GM08714 (cell line): ENCODE measurements around the gene ABHD6.
"Not testable (repeated sequence)": the region's sequence is repeated elsewhere in the genome, so short reads cannot be mapped to it uniquely, and the experiment has no call there.

Source experiments
- H3K4me3 ChIP-seq: fragments of 200-500 bp; sonication (Bioruptor generic); 2 replicates; pipeline ENCODE4 v1.5.1; 2014; ENCODE audit warnings: mild to moderate bottlenecking, low read length, inconsistent platforms
- ZNF274 ChIP-seq: IDR thresholded peaks from 2 replicates; pipeline ENCODE4 v1.6.1; 2012; ENCODE audit warnings: mild to moderate bottlenecking, low read depth, low read length

Gene ABHD6

DNA sequence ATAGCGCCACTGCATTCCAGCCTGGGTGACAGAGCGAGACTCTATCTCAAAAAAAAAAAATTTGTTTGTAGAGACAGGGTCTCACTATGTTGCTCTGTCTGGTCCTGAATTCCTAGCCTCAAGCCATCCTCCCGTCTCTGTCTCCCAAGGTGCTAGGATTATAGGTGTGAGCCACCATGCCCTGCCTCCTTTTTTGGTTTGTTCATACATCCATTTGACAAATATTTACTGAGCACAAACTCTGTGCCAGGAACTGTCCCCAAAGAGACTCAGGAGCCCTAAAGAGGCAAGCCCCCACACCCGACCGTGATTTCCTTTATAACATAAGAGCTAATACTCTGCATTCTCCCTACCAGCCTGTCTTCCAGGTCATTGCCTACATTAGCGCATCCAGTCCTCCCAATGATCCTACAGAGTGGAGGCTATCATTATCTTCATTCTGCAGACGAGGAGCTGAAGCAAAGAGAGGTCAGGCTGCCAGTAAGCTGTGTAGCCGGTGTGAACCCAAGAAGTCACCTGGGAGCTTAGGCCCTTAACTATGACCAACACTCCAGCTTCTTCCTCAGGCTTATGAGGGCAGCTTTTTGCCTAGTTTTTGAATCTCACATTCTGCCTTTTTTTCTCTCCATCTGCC lies 88.8 kb downstream of the ABHD6 start:
- no peak overlapping the region for H3K4me3 ChIP-seq
- no peak for TF ChIP-seq ZNF274

DNA sequence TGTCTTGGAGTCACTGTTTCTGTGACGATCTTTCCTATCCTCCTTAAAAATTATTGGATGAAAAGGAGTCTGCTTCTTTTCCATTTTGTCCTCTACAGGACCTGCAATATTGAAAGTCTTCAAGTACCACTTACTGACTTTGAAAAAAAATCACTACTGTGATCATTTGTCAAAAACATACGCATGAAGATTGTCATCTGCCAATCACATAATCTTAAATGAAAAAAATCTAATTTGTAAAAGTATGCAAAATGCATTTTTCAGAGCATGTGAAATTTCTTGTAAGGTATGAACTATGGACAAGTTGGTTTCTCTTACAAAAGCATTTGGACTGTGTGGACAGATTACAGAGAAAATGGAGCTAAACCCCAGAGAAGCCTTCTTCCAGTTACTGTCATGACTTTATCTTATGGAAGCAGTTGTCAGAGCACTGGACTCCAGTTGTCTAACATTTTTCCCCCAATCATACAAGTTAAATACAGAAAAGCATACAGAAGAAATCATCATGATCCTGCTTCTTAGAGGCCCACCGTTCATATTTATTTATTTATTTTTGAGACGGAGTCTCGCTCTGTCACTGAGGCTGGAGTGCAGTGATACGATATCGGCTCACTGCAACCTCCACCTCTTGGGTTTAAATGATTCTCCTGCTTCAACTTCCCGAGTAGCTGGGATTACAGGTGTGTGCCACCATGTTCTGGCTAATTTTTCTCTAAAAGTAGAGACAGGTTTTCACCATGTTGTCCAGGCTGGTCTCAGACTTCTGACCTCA lies 91.7 kb downstream of the ABHD6 start:
- no peak overlapping the region for H3K4me3 ChIP-seq
- TF ChIP-seq ZNF274, result no peak

DNA sequence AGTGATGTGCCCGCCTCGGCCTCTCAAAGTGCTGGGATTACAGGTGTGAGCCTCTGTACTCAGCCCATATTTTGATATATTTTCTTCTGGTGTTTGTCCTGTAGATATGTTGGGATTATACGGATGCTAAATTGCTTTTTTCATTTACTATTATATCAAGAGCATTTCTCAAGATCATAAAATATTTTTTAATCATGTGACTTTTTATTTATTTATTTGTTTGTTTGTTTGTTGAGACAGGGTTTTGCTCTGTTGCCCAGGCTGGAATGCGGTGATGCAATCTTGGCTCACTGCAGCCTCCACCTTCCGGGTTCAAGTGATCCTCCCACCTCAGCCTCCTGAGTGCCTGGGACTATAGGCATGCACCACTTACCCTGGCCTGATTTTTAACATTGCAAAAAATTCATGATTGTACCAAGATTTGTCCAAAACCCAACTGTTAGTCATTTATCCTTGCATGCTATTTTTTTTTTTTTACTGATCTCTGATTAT lies 92.4 kb downstream of the ABHD6 start:
- no peak for TF ChIP-seq ZNF274
- no peak overlapping the region for H3K4me3 ChIP-seq

DNA sequence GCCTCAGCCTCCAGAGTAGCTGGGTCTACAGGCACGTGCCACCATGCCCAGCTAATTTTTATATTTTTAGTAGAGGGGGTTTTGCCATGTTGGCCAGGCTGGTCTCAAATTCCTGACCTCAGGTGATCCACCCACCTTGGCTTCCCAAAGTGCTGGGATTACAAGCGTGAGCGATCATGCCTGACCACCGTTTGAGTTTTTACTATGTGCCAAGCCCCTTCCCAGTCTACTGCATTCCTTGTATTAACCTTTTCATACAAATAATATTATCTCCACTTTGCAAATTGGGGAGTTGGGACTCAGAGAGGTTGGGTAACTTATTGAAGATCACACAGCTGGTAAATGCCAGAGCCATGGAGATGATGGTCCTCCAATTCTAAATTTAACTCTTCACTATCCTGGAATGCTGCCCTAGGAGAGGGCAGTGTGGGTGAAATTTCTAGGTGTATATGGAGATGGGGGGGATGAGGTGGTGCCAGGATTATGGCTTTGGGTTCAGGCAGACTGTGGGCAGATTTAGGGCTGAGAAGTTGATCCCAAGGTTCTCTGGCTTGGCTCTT lies 94.1 kb downstream of the ABHD6 start:
- no peak overlapping the region for H3K4me3 ChIP-seq
- TF ChIP-seq ZNF274, result no peak

DNA sequence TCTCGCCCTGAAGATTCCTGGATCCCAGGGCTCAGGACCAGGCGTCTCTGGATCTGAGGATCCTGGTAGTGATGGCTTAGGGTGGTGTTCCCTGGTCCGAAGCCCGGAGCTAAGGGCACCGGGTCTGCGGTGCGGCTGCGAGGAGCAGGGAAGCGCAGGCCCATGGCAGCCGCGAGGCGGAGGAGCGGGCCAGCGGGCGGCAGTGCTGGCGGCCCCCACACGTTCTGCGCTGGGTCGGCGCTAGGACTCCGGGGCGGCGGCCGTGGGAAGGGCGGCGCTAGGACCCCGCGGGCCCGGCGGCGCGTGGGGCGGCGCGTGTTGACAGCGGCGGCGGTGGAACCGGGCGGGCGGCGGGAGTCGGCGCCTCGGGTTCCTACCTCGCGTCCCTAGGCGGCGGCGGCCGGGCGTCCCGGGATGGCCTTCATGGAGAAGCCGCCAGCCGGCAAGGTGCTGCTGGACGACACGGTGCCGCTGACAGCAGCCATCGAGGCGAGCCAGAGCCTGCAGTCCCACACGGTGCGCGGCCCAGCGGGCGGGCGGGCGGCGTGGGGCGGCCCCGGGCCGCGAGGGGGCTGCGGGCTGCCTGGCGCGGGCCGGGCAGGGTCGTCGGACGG lies 95.1 kb downstream of the ABHD6 start, which contains the start of gene PXK:
TSS of gene PXK (plus strand) at position 318 of the 614 bp plus-strand sequence. CDS start at position 415, 97 bp downstream.
- no peak for TF ChIP-seq ZNF274
- H3K4me3 ChIP-seq, result peak within 1 kb of the TSS; percentile 73

DNA sequence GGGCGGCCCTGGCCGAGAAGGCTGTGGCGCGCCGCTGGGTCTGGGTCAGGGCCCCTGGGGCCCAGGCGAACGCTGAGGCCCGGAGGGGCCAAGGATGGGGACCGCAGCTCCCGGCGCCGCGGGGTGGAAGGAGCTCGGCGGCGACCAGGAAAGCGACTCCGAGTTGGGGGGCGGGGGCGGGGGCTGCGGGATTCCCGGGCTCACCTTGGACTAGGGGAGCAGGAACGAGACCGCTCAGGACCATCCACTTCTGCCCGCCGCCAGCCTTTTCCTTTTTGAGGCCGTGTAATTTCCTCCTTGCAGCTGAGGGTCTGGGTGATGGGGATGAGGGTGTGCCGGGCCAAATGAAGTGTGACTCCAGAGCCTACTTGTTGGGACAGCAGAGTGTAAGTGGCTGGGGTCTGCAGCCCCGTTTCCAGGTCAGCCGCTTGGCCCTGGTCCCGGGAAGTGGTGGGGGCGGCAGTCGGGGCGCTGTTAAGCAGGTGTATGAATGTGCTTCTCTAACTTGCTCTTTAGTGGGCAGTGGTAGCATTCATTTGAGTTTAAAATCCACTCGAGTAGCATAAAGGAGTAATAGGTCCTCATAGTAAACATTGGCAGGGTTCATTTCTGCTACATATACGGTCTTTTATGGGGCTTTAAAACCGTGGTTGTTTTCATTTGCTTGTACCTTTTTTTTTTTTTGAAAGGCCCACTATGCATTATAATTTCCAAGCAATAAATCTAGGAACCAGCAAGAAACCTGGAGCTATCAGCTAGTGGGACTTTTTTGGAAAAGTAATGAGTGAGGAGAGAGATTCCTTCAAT lies 95.8 kb downstream of the ABHD6 start:
- peak overlapping the region; percentile 73 for H3K4me3 ChIP-seq
- no peak for TF ChIP-seq ZNF274

DNA sequence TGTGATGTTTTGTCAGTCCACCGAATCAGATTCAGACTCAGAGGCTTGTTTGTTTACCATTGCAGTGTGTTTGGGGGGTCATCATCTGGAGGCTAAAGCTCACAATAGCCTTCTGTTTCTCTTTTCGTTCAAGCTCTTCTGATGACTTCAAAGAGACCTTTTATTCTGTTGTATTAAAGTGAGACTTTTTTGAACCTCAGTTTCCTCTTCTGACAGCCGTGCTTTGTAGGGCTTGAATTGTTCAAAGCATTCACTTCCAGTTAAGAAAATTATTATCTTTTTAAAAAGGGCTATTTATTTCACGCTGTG lies 96.4 kb downstream of the ABHD6 start:
- TF ChIP-seq ZNF274, result no peak
- peak overlapping the region; percentile 73 for H3K4me3 ChIP-seq

DNA sequence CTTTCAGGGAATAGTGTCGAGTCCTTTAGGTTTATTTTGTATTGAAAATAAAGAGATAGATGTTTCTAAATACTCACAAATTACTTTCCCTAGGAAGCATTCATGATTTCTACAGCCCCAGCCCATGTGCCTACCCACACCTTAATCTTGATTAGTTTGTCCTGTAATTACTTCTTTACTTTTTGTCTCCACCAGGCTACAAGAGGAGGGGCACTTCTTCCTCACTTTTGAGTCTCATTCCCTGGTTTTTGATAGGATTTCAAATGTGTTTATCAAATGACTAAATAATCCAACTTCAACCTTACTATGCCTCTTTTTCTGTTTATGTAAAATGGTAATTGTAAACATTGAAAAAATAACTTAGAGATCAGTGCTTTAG lies 96.9 kb downstream of the ABHD6 start:
- TF ChIP-seq ZNF274, result no peak
- H3K4me3 ChIP-seq, result no peak overlapping the region; the same call in 1 of the 2 replicates

DNA sequence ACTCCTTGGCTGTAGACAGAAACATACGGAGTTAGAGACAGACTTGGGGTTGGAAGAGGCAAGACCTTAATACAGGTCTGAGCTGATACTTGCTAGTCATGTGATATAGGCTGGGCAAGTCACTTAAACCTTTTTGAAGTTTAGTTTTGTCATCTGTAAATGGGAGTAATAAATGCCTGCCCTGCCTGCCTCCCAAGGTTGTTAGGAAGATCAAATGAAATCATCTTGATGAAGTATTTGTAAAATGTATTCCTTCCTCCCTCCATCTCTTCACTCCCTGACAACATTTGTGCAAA lies 98.0 kb downstream of the ABHD6 start:
- no peak for TF ChIP-seq ZNF274
- H3K4me3 ChIP-seq, result no peak overlapping the region

DNA sequence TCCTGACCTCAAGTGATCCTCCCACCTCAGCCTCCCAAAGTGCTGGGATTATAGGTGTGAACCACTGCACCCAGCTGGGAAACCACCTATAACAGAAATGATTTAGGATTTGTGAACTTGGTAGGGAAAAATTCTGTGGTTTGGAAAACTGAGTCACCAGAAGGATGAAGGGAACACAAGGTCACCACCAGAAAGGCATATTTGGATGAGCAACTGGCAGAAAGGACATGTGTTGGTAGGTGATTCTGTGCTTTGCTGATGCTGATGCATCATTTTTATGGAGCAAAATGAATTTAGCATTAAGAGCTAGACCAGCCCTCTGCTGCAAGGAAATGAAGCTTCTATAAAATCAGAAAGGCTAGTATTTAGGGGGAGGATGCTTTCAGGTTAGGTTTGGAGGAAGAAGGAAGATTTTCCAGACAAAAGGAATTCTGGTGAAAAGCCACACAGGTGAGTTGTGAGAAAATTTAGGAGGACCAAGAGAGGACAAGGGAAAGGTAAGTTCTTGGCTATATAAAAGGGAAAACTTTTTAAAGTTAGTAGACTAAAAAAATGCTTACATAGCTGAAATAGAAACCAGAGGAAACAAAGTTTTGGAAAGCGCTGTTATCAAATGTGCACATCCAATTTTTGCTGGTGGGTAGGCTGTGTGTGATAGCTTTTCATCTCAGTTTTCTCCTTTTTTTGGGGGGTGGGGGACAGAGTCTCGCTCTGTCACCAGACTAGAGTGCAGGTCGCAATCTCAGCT lies 98.7 kb downstream of the ABHD6 start:
- no peak overlapping the region for H3K4me3 ChIP-seq
- no peak for TF ChIP-seq ZNF274

DNA sequence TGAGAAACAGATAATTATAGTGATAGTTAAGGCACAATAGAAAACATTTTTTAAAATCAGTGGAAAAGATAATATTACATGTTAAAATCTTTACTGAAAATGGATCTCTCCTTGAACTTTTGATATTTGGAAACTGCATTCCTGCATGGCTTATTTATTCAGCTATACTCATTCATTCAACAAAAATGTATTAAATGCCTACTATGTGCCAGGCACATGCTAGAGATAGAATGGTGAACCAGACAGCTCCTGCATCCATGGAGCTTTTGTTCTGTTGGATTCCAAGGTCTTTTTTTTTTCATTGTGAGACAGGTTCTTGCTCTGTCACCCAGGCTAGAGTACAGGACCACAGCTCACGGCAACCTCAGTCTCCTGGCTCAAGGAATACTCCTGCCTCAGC lies 99.6 kb downstream of the ABHD6 start:
- TF ChIP-seq ZNF274, result no peak

DNA sequence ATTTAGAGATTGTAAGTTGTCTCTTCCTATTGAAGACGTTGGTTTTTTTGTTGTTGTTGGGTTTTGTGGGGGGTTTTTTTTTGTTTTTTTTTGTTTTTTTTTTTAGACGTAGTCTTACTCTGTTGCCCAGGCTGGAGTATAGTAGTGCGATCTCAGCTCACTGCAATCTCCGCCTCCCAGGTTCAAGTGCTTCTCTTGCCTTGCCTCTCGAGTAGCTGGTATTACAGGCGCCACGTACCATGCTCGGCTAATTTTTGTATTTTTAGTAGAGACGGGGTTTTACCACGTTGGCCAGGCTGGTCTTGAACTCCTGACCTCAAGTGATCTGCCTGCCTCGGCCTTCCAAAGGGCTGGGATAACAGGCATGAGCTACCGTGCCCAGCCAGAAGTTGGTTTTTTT lies 101.6 kb downstream of the ABHD6 start:
- not testable (repeated sequence) for H3K4me3 ChIP-seq

More for the DNA sequence above, 99.6 kb downstream of the ABHD6 start:
- no peak overlapping the region for H3K4me3 ChIP-seq

DNA sequence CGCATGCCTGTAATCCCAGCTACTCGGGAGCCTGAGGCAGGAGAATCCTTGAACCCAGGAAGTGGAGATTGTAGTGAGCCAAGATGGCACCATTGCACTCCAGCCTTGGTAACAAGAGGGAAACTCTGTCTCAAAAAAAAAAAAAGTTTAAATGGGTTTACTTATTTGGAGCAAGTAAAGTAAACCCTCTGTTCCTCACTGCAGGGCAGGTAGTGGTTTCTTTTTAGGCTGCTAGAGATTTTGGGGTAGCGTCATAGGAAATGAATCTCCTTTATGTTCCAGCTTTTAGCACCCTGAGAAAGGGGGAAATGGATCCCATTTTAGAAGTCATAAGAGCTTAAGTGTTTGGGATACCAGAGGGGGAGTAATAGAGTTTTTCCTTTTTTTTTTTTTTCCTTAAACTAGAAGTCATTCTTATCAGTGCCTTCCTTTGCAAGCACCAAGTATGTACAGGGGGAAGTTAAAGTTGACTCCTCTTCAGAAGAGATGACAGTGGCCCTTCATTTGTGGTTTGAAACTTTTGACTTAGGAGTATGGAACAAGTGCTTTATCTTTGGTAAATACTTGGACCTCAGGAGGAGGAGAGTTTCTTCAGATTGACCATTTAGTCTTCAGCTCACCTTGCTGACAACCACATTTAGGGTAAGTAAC lies 103.1 kb downstream of the ABHD6 start:
- no peak overlapping the region for H3K4me3 ChIP-seq
- no peak for TF ChIP-seq ZNF274

DNA sequence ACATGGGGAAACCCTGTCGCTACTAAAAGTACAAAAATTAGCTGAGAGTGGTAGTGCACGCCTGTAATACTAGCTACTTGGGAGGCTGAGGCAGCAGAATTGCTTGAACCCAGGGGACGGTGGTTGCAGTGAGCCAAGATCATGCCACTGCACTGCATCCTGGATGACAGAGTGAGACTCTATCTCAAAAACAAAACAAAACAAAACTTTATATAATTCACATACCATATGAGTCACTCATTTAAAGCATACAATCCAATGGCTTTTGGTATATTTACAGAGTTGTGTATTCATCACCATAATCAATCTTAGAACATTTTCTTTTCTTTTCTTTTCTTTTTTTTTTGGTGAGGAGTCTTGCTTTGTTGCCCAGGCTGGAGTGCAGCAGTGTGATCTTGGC lies 103.8 kb downstream of the ABHD6 start:
- no peak for TF ChIP-seq ZNF274
- H3K4me3 ChIP-seq, result no peak overlapping the region
